GM12878 (cell line): ENCODE results near the gene TMEM86B. TPM values are rescaled to one million over a fixed set of nuclear protein-coding genes. Genes with fewer than 3 reads are reported as not detected.
A peak's percentile ranks its signal among the peaks of the same experiment; 100 is the strongest.

Source experiments
- CUX1 ChIP-seq: IDR thresholded peaks from 2 replicates; pipeline ENCODE4 v1.6.1; 2012; ENCODE audit warnings: improper control_type of control experiment, low read depth, low read length; ENCODE audit not compliant: insufficient replicate concordance
- E2F8 ChIP-seq: fragments of 450-650 bp; IDR thresholded peaks from 2 replicates; pipeline ENCODE4 v1.6.1; 2018; ENCODE audit warnings: mild to moderate bottlenecking, low read depth, moderate library complexity; ENCODE audit not compliant: partially characterized antibody
- EED ChIP-seq: sonication (generic); IDR thresholded peaks from 2 replicates; pipeline ENCODE4 v1.6.1; 2016; ENCODE audit warnings: antibody characterized with exemption, low read depth
- GABPA ChIP-seq: IDR thresholded peaks from 2 replicates; pipeline ENCODE4 v1.6.1; 2014; ENCODE audit warnings: antibody characterized with exemption, low read depth, mild to moderate bottlenecking, inconsistent platforms
- HDAC2 ChIP-seq: fragments of 200-600 bp; sonication (generic); IDR thresholded peaks from 2 replicates; pipeline ENCODE4 v1.6.1; 2017
- IRF3 ChIP-seq: fragments of 450-650 bp; IDR thresholded peaks from 2 replicates; pipeline ENCODE4 v1.6.1; 2014; ENCODE audit warnings: mild to moderate bottlenecking
- MAX ChIP-seq: IDR thresholded peaks from 2 replicates; pipeline ENCODE4 v1.6.1; 2012; ENCODE audit warnings: low read depth, low read length, improper control_type of control experiment
- MEF2B ChIP-seq: fragments of 450-650 bp; IDR thresholded peaks from 2 replicates; pipeline ENCODE4 v1.6.1; 2018; ENCODE audit warnings: mild to moderate bottlenecking, moderate library complexity; ENCODE audit not compliant: partially characterized antibody, poor library complexity, severe bottlenecking
- MTA2 ChIP-seq: fragments of 450-650 bp; IDR thresholded peaks from 2 replicates; pipeline ENCODE4 v1.6.1; 2016; ENCODE audit warnings: low read depth, mild to moderate bottlenecking, moderate library complexity
- PML ChIP-seq: IDR thresholded peaks from 2 replicates; pipeline ENCODE4 v1.6.1; 2012; ENCODE audit warnings: low read length, inconsistent platforms
- SKIL ChIP-seq: fragments of 450-650 bp; IDR thresholded peaks from 2 replicates; pipeline ENCODE4 v1.6.1; 2017; ENCODE audit warnings: mild to moderate bottlenecking, low read depth, inconsistent platforms; ENCODE audit not compliant: poor library complexity, severe bottlenecking
- SRF ChIP-seq, 2 experiments: IDR thresholded peaks; 2 replicates each; pipeline ENCODE4 v1.6.1; 2011; ENCODE audit warnings: low read depth in 2 of 2, low read length in 2 of 2, mild to moderate bottlenecking in 1 of 2, moderate library complexity in 1 of 2
- STAT1 ChIP-seq: fragments of 450-650 bp; conservative IDR thresholded peaks from 2 replicates; pipeline ENCODE4 v1.6.1; 2014; ENCODE audit warnings: antibody characterized with exemption, mild to moderate bottlenecking
- USF1 ChIP-seq: IDR thresholded peaks from 2 replicates; pipeline ENCODE4 v1.6.1; 2011; ENCODE audit warnings: borderline replicate concordance, low read depth, mild to moderate bottlenecking, moderate library complexity, mixed read lengths, low read length; ENCODE audit not compliant: insufficient read depth; ENCODE audit errors: extremely low read length
- WRNIP1 ChIP-seq: IDR thresholded peaks from 2 replicates; pipeline ENCODE4 v1.6.1; 2011; ENCODE audit warnings: low read depth, low read length, improper control_type of control experiment, borderline replicate concordance
- ZSCAN29 ChIP-seq: fragments of 450-650 bp; IDR thresholded peaks from 2 replicates; pipeline ENCODE4 v1.6.1; 2017; ENCODE audit warnings: mild to moderate bottlenecking, moderate library complexity
- polyA plus RNA-seq, 11 experiments: library from polyadenylated mRNA; depleted of rRNA in 4 of 11; unstranded in 6 of 11; stranded (reverse) in 5 of 11; fragments of >200 nt; fragmentation: Nextera tagmentation in 4 of 11; fragmentation: Illumina TruSeq in 1 of 11; extraction: Ambion mirVana in 4 of 11; extraction: Trizol in 1 of 11; gene quantifications; 1 replicate in 1 of 11; 2 replicates in 10 of 11; pipeline versions ENCODE4 v1.2.1 to v1.2.3, GENCODE V29; 2011 to 2016; ENCODE audit warnings: inconsistent platforms in 2 of 11, missing spikeins in 2 of 11, low read depth in 1 of 11
- total RNA-seq, 4 experiments: library from RNA; depleted of rRNA in 3 of 4; stranded (reverse); fragments of >200 nt in 3 of 4; fragmentation: Illumina TruSeq in 1 of 4; extraction: Trizol in 1 of 4; gene quantifications; 2 replicates each; pipeline versions ENCODE4 v1.2.1 to v1.2.3, GENCODE V29; 2013 to 2021

Gene TMEM86B
- total and polyA plus RNA-seq, 10 of the 15 experiments (the other 5 are each of a cell fraction or from before 2014, with no cell fraction given), result 0.26 to 10.6 (median 1.8) TPM

GRCh38 chr19:55178781-55179599, 49.6 kb downstream of the TMEM86B start (continued):
- no peak for TF ChIP-seq IRF3
- TF ChIP-seq MTA2, result no peak
- TF ChIP-seq CUX1, result no peak
- no peak for TF ChIP-seq SKIL
- no peak for TF ChIP-seq E2F8
- no peak for TF ChIP-seq STAT1
- TF ChIP-seq SRF (IDR thresholded peaks at IDR 0.05; ENCODE audit: low read depth in 2 of 2, low read length in 2 of 2), result 0 out of 4 replicates have a peak, but pooled peaks of 1 of the 2 experiments have one; percentile 45
- TF ChIP-seq MAX, result no peak
- TF ChIP-seq EED, result peak; percentile 59; the same call in 1 of the 2 replicates
- no peak for TF ChIP-seq PML
- no peak for TF ChIP-seq HDAC2
- peak; percentile 96 for TF ChIP-seq MEF2B
- no peak for TF ChIP-seq WRNIP1
- TF ChIP-seq ZSCAN29, result no peak
- TF ChIP-seq GABPA, result peak; percentile 50; the same call in 1 of the 2 replicates
- TF ChIP-seq USF1, result no peak
